ENCODE measurements around the gene GARIN5A.

- TF ChIP-seq POLR2A (IDR thresholded peaks at IDR 0.05; ENCODE audit: low read depth, low read length): no peak
- TF ChIP-seq POLR2AphosphoS5 (IDR thresholded peaks at IDR 0.05; ENCODE audit: low read depth, low read length): no peak
- no peak for TF ChIP-seq TAF1 (IDR thresholded peaks at IDR 0.05; ENCODE audit: borderline replicate concordance, low read depth, low read length)
These were observed 5.7 kb upstream of the GARIN5A start for GRCh38 chr19:50482271-50482855.
